Measurements from ENCODE around the gene NMT1. TPM values are rescaled to one million over a fixed set of nuclear protein-coding genes. Genes with fewer than 3 reads are reported as not detected.
A peak's percentile ranks its signal among the peaks of the same experiment; 100 is the strongest.

Gene NMT1
- total RNA-seq, 1 donor from 2014 or later = 80.6 TPM

GRCh38 chr17:45090711-45091110 lies 29.6 kb downstream of the NMT1 start:
- TF ChIP-seq CTCF (IDR thresholded peaks at IDR 0.05; ENCODE audit: unreplicated experiment) = no peak
- no peaks in the 10 kb centered on the region for H3K4me1 Mint-ChIP-seq
- no peak for DNase-seq (ENCODE audit: low spot score in 2 of 2, unreplicated experiment in 2 of 2)

GRCh38 chr17:45091778-45092425 lies 30.8 kb downstream of the NMT1 start:
- Mint-ChIP-seq H3K9me3 (no peaks in the 10 kb centered on the region), H3K27ac (no peak overlapping the region), H3K4me1 (no peaks in the 10 kb centered on the region), H3K27me3 (ENCODE audit: low read depth) (no peaks in the 10 kb centered on the region), H3K36me3 (peaks cover 47% of the 10 kb centered on the region), H3K4me3 (no peak overlapping the region)
- no peak for TF ChIP-seq CTCF (IDR thresholded peaks at IDR 0.05; ENCODE audit: unreplicated experiment)
- no peak for DNase-seq (ENCODE audit: low spot score in 2 of 2, unreplicated experiment in 2 of 2)

More at GRCh38 chr17:45090711-45091110, 29.6 kb downstream of the NMT1 start:
- no peaks in the 10 kb centered on the region for H3K27me3 Mint-ChIP-seq (ENCODE audit: low read depth)
- no peak overlapping the region for H3K4me3 Mint-ChIP-seq
- H3K27ac Mint-ChIP-seq = no peak overlapping the region
- peaks cover 41% of the 10 kb centered on the region for H3K36me3 Mint-ChIP-seq
- no peaks in the 10 kb centered on the region for H3K9me3 Mint-ChIP-seq

GRCh38 chr17:45092911-45093430 lies 31.9 kb downstream of the NMT1 start:
- Mint-ChIP-seq H3K27ac (peak overlapping the region; percentile 69), H3K4me1 (no peaks in the 10 kb centered on the region), H3K9me3 (no peaks in the 10 kb centered on the region), H3K36me3 (peaks cover 48% of the 10 kb centered on the region), H3K27me3 (ENCODE audit: low read depth) (no peaks in the 10 kb centered on the region), H3K4me3 (no peak overlapping the region)
- DNase-seq (ENCODE audit: low spot score in 2 of 2, unreplicated experiment in 2 of 2) = no peak
- TF ChIP-seq CTCF (IDR thresholded peaks at IDR 0.05; ENCODE audit: unreplicated experiment) = no peak

- no peak for DNase-seq (ENCODE audit: low spot score in 2 of 2, unreplicated experiment in 2 of 2)
- Mint-ChIP-seq H3K27ac (no peak overlapping the region), H3K4me3 (no peak overlapping the region), H3K4me1 (peaks cover 2% of the 10 kb centered on the region), H3K27me3 (ENCODE audit: low read depth) (no peaks in the 10 kb centered on the region), H3K9me3 (no peaks in the 10 kb centered on the region), H3K36me3 (peaks cover 48% of the 10 kb centered on the region)
- no peak for TF ChIP-seq CTCF (IDR thresholded peaks at IDR 0.05; ENCODE audit: unreplicated experiment)
Observed at GRCh38 chr17:45093444-45094110, 32.5 kb downstream of the NMT1 start.

- no peak for TF ChIP-seq CTCF (IDR thresholded peaks at IDR 0.05; ENCODE audit: unreplicated experiment)
- peaks cover 47% of the 10 kb centered on the region for H3K36me3 Mint-ChIP-seq
- H3K27ac Mint-ChIP-seq = no peak overlapping the region
- H3K27me3 Mint-ChIP-seq (ENCODE audit: low read depth) = no peaks in the 10 kb centered on the region
- peaks cover 9% of the 10 kb centered on the region for H3K4me1 Mint-ChIP-seq
- no peak overlapping the region for H3K4me3 Mint-ChIP-seq
- no peak for DNase-seq (ENCODE audit: low spot score in 2 of 2, unreplicated experiment in 2 of 2)
- no peaks in the 10 kb centered on the region for H3K9me3 Mint-ChIP-seq
Observed at GRCh38 chr17:45096141-45096540, 35.0 kb downstream of the NMT1 start.
